Testis (tissue), 2 donors: ENCODE measurements around the gene MYBPC1.

Experiments used
- POLR2A ChIP-seq: fragments of 450-650 bp; IDR thresholded peaks from one replicate; pipeline ENCODE4 v1.6.1; 2017; ENCODE audit warnings: antibody characterized with exemption, mild to moderate bottlenecking, moderate library complexity
- TF ChIP-seq, protein P1 (sequence below), 3 experiments: fragments of 450-650 bp in 2 of 3; fragments of 200-600 bp in 1 of 3; sonication (generic) in 1 of 3; IDR thresholded peaks; one replicate each; pipeline ENCODE4 v1.5.1; 2016 to 2019; ENCODE audit warnings: antibody characterized with exemption in 3 of 3, mild to moderate bottlenecking in 2 of 3, moderate library complexity in 1 of 3

DNA sequence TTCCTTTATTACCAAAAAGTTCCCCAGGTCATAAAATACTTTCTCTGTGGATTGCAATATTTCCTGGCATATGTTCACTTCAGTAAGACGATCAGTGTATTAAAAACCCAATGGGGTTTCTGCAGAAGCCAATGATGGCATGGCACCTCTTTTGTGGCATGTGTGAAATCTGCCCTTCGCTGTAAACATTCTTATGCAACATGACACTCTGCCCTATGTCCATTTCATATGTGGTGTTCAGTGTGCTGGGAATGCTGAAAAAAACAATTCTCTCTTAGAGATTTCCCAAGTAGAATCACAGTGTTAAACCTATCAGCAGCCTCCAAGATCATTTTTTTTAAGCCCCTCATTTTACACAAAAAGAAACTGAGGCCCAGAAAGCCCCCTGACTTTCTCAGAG is 2.3 kb upstream of the MYBPC1 start:
- TF ChIP-seq, protein P1, sequence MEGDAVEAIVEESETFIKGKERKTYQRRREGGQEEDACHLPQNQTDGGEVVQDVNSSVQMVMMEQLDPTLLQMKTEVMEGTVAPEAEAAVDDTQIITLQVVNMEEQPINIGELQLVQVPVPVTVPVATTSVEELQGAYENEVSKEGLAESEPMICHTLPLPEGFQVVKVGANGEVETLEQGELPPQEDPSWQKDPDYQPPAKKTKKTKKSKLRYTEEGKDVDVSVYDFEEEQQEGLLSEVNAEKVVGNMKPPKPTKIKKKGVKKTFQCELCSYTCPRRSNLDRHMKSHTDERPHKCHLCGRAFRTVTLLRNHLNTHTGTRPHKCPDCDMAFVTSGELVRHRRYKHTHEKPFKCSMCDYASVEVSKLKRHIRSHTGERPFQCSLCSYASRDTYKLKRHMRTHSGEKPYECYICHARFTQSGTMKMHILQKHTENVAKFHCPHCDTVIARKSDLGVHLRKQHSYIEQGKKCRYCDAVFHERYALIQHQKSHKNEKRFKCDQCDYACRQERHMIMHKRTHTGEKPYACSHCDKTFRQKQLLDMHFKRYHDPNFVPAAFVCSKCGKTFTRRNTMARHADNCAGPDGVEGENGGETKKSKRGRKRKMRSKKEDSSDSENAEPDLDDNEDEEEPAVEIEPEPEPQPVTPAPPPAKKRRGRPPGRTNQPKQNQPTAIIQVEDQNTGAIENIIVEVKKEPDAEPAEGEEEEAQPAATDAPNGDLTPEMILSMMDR (IDR thresholded peaks at IDR 0.05) = no peak
- no peak for TF ChIP-seq POLR2A
